Endothelial cell of umbilical vein (primary cell): Measurements from ENCODE around the gene LMBRD1. TPM values are rescaled to one million over a fixed set of nuclear protein-coding genes. Genes with fewer than 3 reads are reported as not detected.

Experiments used
- BruUV-seq: library from RNA; stranded (reverse); fragments of 400-500 nt; replicated peaks from 2 replicates; lab custom pipeline; 2021; lab: Mats Ljungman, UMichigan
- CTCF ChIA-PET: fragments of 300-600, 350-600 bp; sonication (Branson Sonifier 250); formaldehyde crosslinking; loops from one replicate; lab custom pipeline; 2021; ENCODE audit warnings: antibody characterized with exemption, inconsistent platforms; lab: Charles Lee
- POLR2A ChIA-PET: fragments of 300-600, 350-600 bp; sonication (Branson Sonifier 250); formaldehyde crosslinking; loops from one replicate; lab custom pipeline; 2021; ENCODE audit warnings: antibody characterized with exemption, inconsistent platforms; lab: Charles Lee
- DNase-seq: peaks from one replicate; pipeline ENCODE4 v3.0.0-alpha.2; 2011; ENCODE audit warnings: low read depth, low spot score
- FAIRE-seq: peaks from 2 replicates; lab custom pipeline; 2011; peaks lifted over from hg19 to GRCh38; lab: Jason Lieb, UNC
- H2AFZ ChIP-seq: 2 replicates; pipeline ENCODE4 v1.6.0; 2012; ENCODE audit warnings: low read depth, low read length, control low read depth, inconsistent platforms
- H3K27ac ChIP-seq: 2 replicates; pipeline ENCODE4 v1.5.1; 2011; ENCODE audit warnings: low read depth, mild to moderate bottlenecking, control low read depth, low read length, moderate library complexity; ENCODE audit not compliant: insufficient read depth
- H3K27me3 ChIP-seq, 2 experiments: 2 replicates each; pipeline versions ENCODE4 v1.6.0 to v1.6.1; 2011; ENCODE audit warnings: low read length in 2 of 2, mixed read lengths in 1 of 2; ENCODE audit not compliant: control insufficient read depth in 2 of 2, insufficient read depth in 2 of 2
- H3K36me3 ChIP-seq, 2 experiments: 2 replicates in 1 of 2; 3 replicates in 1 of 2; pipeline ENCODE4 v1.5.1; 2011; ENCODE audit warnings: low read length in 2 of 2, mild to moderate bottlenecking in 1 of 2, moderate library complexity in 1 of 2; ENCODE audit not compliant: control insufficient read depth in 2 of 2, insufficient read depth in 2 of 2; ENCODE audit errors: extremely low read depth in 1 of 2
- H3K4me1 ChIP-seq: 3 replicates; pipeline ENCODE4 v1.5.1; 2011; ENCODE audit warnings: mild to moderate bottlenecking, low read length; ENCODE audit not compliant: control insufficient read depth, insufficient read depth; ENCODE audit errors: extremely low read depth
- H3K4me2 ChIP-seq: 2 replicates; pipeline ENCODE4 v1.6.1; 2011; ENCODE audit warnings: low read length, control low read depth, mixed read lengths; ENCODE audit not compliant: insufficient read depth
- H3K4me3 ChIP-seq, 3 experiments: fragments of 200-600 bp in 1 of 3; sonication (generic), shearing (Covaris generic) in 1 of 3; replicated peaks in 1 of 3; 2 replicates each; pipeline ENCODE4 v1.5.1; 2011 to 2016; ENCODE audit warnings: control low read depth in 3 of 3, low read length in 3 of 3, mild to moderate bottlenecking in 2 of 3, inconsistent platforms in 1 of 3, low read depth in 1 of 3, moderate library complexity in 1 of 3; ENCODE audit not compliant: insufficient read depth in 1 of 3
- H3K79me2 ChIP-seq: 2 replicates; pipeline ENCODE4 v1.6.0; 2012; ENCODE audit warnings: low read length, inconsistent platforms; ENCODE audit not compliant: control insufficient read depth, insufficient read depth
- H3K9ac ChIP-seq: replicated peaks from 2 replicates; pipeline ENCODE3; 2011; ENCODE audit warnings: low read length, control low read depth; ENCODE audit not compliant: insufficient read depth; ENCODE audit errors: extremely low read depth
- H3K9me1 ChIP-seq: replicated peaks from 3 replicates; pipeline ENCODE4 v1.6.0; 2011; ENCODE audit warnings: mild to moderate bottlenecking, low read length; ENCODE audit not compliant: control insufficient read depth, insufficient read depth; ENCODE audit errors: extremely low read depth
- H3K9me3 ChIP-seq: replicated peaks from 2 replicates; pipeline ENCODE4 v1.5.1; 2012; ENCODE audit warnings: low read length, inconsistent platforms; ENCODE audit not compliant: control insufficient read depth, insufficient read depth
- H4K20me1 ChIP-seq: replicated peaks from 2 replicates; pipeline ENCODE3; 2011; ENCODE audit warnings: mild to moderate bottlenecking, low read length; ENCODE audit not compliant: control insufficient read depth, insufficient read depth; ENCODE audit errors: extremely low read depth
- EZH2 ChIP-seq: IDR thresholded peaks from 2 replicates; pipeline ENCODE4 v1.6.1; 2012; ENCODE audit warnings: borderline replicate concordance, low read depth, mild to moderate bottlenecking, moderate library complexity, low read length, inconsistent platforms; ENCODE audit not compliant: severe bottlenecking
- FOS ChIP-seq: IDR thresholded peaks from 2 replicates; pipeline ENCODE4 v1.6.1; 2011; ENCODE audit warnings: mild to moderate bottlenecking, low read length, moderate library complexity, borderline replicate concordance; ENCODE audit not compliant: insufficient read depth
- GATA2 ChIP-seq: IDR thresholded peaks from 2 replicates; pipeline ENCODE4 v1.7.0; 2011; ENCODE audit warnings: low read depth, mild to moderate bottlenecking, moderate library complexity, mixed read lengths, low read length; ENCODE audit not compliant: insufficient read length, insufficient read depth
- JUN ChIP-seq: IDR thresholded peaks from 2 replicates; pipeline ENCODE4 v1.6.1; 2011; ENCODE audit warnings: borderline replicate concordance, low read depth; ENCODE audit not compliant: insufficient read length, insufficient read depth
- MYC ChIP-seq: IDR thresholded peaks from one replicate; pipeline ENCODE4 v1.6.1; 2011; ENCODE audit warnings: mild to moderate bottlenecking, low read depth, low read length
- POLR2A ChIP-seq: IDR thresholded peaks from 2 replicates; pipeline ENCODE4 v1.6.1; 2012; ENCODE audit warnings: low read depth, mild to moderate bottlenecking, control low read depth, low read length
- POLR2AphosphoS5 ChIP-seq: IDR thresholded peaks from 2 replicates; pipeline ENCODE4 v1.6.1; 2012; ENCODE audit warnings: low read depth, mild to moderate bottlenecking, control low read depth, low read length, moderate library complexity; ENCODE audit not compliant: insufficient read depth
- dilution Hi-C: fragments of 300-500 bp; cut with MboI; formaldehyde crosslinking; loops from one replicate; pipeline ENCODE4 v1.15.0; 2019; ENCODE audit warnings: low sequenced_read_pairs; ENCODE audit not compliant: extremely low pct_ligation_motif_present
- intact Hi-C: fragments of 100-400 bp; cut with micrococcal nuclease; formaldehyde crosslinking; loops from one replicate; pipeline ENCODE4 v1.10.0; 2022
- polyA plus RNA-seq, 4 experiments: library from polyadenylated mRNA; depleted of rRNA in 3 of 4; stranded (reverse) in 3 of 4; unstranded in 1 of 4; fragments of >200 nt; gene quantifications; 2 replicates each; pipeline versions ENCODE4 v1.2.1 to v1.2.3, GENCODE V29; 2011 to 2012; ENCODE audit warnings: missing spikeins in 1 of 4
- total RNA-seq: library from RNA; stranded (reverse); gene quantifications from 2 replicates; pipeline ENCODE4 v1.2.3, GENCODE V29; 2021
- TF ChIP-seq, protein P1 (sequence below): IDR thresholded peaks from 2 replicates; pipeline ENCODE4 v1.6.1; 2011; ENCODE audit not compliant: insufficient read depth, insufficient read length
- TF ChIP-seq, protein P2 (sequence below), 2 donors: IDR thresholded peaks; 1 replicate in 1 of 2; 2 replicates in 1 of 2; pipeline ENCODE4 v1.5.1; 2011; ENCODE audit warnings: low read length in 2 of 2, mild to moderate bottlenecking in 2 of 2, moderate library complexity in 2 of 2, control low read depth in 1 of 2, inconsistent platforms in 1 of 2, low read depth in 1 of 2; ENCODE audit not compliant: insufficient read depth in 1 of 2; ENCODE audit errors: extremely low read depth in 1 of 2

LMBRD1 gene
- total and polyA plus RNA-seq, 2 donors (not counting 3 experiments of a cell fraction or from before 2014, with no cell fraction given) = 9.8 to 14.6 TPM

DNA sequence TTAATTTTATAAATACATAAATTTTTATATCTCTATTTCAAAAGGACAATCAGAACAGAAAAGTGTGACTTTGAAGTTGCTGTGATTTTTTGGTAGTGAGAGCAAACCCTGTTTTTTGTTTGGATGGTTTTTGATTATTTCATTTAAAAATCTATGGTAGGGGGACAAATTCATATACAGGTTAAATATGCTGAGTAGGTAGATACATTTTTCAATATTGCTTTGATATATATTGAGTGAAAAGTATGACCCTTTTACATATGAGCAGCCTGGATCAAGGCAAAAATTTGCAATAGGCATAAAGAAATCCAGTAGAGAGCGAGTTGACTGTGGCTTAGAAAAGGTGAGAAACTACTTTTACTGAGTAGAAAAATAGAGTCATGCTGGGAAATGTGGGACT is 132.3 kb downstream of the LMBRD1 start:
- DNase-seq (no peak), FAIRE-seq (no peak)
- Histone ChIP-seq H2AFZ (no peak overlapping the region), H3K4me1 (no peaks in the 10 kb centered on the region), H3K4me2 (no peak overlapping the region), H3K79me2 (no peaks in the 10 kb centered on the region), H3K9ac (no peak overlapping the region), H3K36me3 (no peaks in the 10 kb centered on the region), H3K4me3 (no peak overlapping the region), H4K20me1 (no peaks in the 10 kb centered on the region), H3K27ac (no peak overlapping the region), H3K9me1 (no peaks in the 10 kb centered on the region), H3K27me3 (no peaks in the 10 kb centered on the region), H3K9me3 (no peaks in the 10 kb centered on the region)
- no peak for TF ChIP-seq GATA2
- TF ChIP-seq FOS = no peak
- TF ChIP-seq, protein P1, sequence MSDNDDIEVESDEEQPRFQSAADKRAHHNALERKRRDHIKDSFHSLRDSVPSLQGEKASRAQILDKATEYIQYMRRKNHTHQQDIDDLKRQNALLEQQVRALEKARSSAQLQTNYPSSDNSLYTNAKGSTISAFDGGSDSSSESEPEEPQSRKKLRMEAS = no peak
- TF ChIP-seq EZH2 = no peak
- no peak for TF ChIP-seq POLR2AphosphoS5
- no peak for TF ChIP-seq POLR2A
- TF ChIP-seq, protein P2, sequence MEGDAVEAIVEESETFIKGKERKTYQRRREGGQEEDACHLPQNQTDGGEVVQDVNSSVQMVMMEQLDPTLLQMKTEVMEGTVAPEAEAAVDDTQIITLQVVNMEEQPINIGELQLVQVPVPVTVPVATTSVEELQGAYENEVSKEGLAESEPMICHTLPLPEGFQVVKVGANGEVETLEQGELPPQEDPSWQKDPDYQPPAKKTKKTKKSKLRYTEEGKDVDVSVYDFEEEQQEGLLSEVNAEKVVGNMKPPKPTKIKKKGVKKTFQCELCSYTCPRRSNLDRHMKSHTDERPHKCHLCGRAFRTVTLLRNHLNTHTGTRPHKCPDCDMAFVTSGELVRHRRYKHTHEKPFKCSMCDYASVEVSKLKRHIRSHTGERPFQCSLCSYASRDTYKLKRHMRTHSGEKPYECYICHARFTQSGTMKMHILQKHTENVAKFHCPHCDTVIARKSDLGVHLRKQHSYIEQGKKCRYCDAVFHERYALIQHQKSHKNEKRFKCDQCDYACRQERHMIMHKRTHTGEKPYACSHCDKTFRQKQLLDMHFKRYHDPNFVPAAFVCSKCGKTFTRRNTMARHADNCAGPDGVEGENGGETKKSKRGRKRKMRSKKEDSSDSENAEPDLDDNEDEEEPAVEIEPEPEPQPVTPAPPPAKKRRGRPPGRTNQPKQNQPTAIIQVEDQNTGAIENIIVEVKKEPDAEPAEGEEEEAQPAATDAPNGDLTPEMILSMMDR (IDR thresholded peaks at IDR 0.05; ENCODE audit: extremely low read depth in 1 of 2, insufficient read depth in 1 of 2, low read depth in 1 of 2, low read length in 2 of 2) = no peak
- no peak for TF ChIP-seq JUN
- TF ChIP-seq MYC = no peak
- intact Hi-C loops (no loop called here), dilution Hi-C loops (no loop called here)
- POLR2A ChIA-PET = no interaction called here
- BruUV-seq = no TSS peak
- CTCF ChIA-PET = no interaction called here
